Ascending aorta (tissue), 2 donors: ENCODE measurements around the gene FRMD4B. TPM values are rescaled to one million over a fixed set of nuclear protein-coding genes. Genes with fewer than 3 reads are reported as not detected.

ENCODE experiments used
- DNase-seq, 2 donors: peaks; one replicate each; pipeline ENCODE4 v3.0.0-alpha.2; 2019; ENCODE audit warnings: low spot score in 2 of 2
- H3K27ac ChIP-seq, 2 donors: fragments of 200-600 bp; sonication (generic); one replicate each; pipeline ENCODE4 v1.5.1; 2016 to 2017; ENCODE audit warnings: mild to moderate bottlenecking in 1 of 2
- H3K27me3 ChIP-seq: fragments of 200-600 bp; sonication (generic); one replicate; pipeline ENCODE4 v1.5.1; 2017
- H3K36me3 ChIP-seq, 2 donors: fragments of 200-600 bp; sonication (generic); one replicate each; pipeline ENCODE4 v1.5.1; 2016
- H3K4me1 ChIP-seq, 2 donors: fragments of 200-600 bp; sonication (generic); one replicate each; pipeline ENCODE4 v1.5.1; 2016 to 2017; ENCODE audit warnings: mild to moderate bottlenecking in 1 of 2
- H3K4me3 ChIP-seq, 2 donors: fragments of 200-600 bp; sonication (generic); one replicate each; pipeline ENCODE4 v1.5.1; 2016 to 2017; ENCODE audit warnings: mild to moderate bottlenecking in 1 of 2
- H3K9me3 ChIP-seq, 2 donors: fragments of 200-600 bp; sonication (generic); one replicate each; pipeline ENCODE4 v1.5.1; 2016
- CTCF ChIP-seq, 3 experiments: fragments of 200-600 bp in 2 of 3; fragments of 450-650 bp in 1 of 3; sonication (generic) in 2 of 3; IDR thresholded peaks; one replicate each; pipeline ENCODE4 v1.5.1; 2016 to 2019; ENCODE audit warnings: antibody characterized with exemption in 3 of 3, mild to moderate bottlenecking in 1 of 3, moderate library complexity in 1 of 3
- intact Hi-C: fragments of 100-400 bp; cut with DNase I; formaldehyde crosslinking; loops from one replicate; pipeline ENCODE4 v1.15.1; 2023
- total RNA-seq: library from RNA; depleted of rRNA; stranded (reverse); fragments of >200 nt; gene quantifications from one replicate; pipeline ENCODE4 v1.1.0, GENCODE V29; 2016

Gene FRMD4B
- total RNA-seq, 1 donor from 2014 or later = 13.5 TPM

- Histone ChIP-seq H3K27me3 (no peaks in the 10 kb centered on the region), H3K27ac (no peak overlapping the region), H3K4me1 (no peaks in the 10 kb centered on the region), H3K36me3 (peaks cover 0 to 4% of the 10 kb centered on the region in 2 donors), H3K9me3 (no peaks in the 10 kb centered on the region), H3K4me3 (no peak overlapping the region)
- intact Hi-C loops = no loop called here
- TF ChIP-seq CTCF (IDR thresholded peaks at IDR 0.05) = no peak
- DNase-seq = no peak
Observed at GRCh38 chr3:69214241-69214640, 171.6 kb downstream of the FRMD4B start.

GRCh38 chr3:69212411-69213160, 173.3 kb downstream of the FRMD4B start:
- intact Hi-C loops = no loop called here
- H3K9me3 ChIP-seq = no peaks in the 10 kb centered on the region
- H3K4me3 ChIP-seq = no peak overlapping the region
- DNase-seq = no peak
- no peaks in the 10 kb centered on the region for H3K4me1 ChIP-seq
- no peak overlapping the region for H3K27ac ChIP-seq
- no peaks in the 10 kb centered on the region for H3K27me3 ChIP-seq
- no peak for TF ChIP-seq CTCF (IDR thresholded peaks at IDR 0.05)
- H3K36me3 ChIP-seq = peaks cover 0 to 4% of the 10 kb centered on the region in 2 donors

- no peak for DNase-seq
- H3K4me3 ChIP-seq = no peak overlapping the region
- no peaks in the 10 kb centered on the region for H3K9me3 ChIP-seq
- no peaks in the 10 kb centered on the region for H3K27me3 ChIP-seq
- intact Hi-C loops = no loop called here
- no peaks in the 10 kb centered on the region for H3K4me1 ChIP-seq
- H3K27ac ChIP-seq = no peak overlapping the region
- no peak for TF ChIP-seq CTCF (IDR thresholded peaks at IDR 0.05)
- H3K36me3 ChIP-seq = no peaks in the 10 kb centered on the region
Observed at GRCh38 chr3:69210068-69210730, 175.7 kb downstream of the FRMD4B start.

- H3K9me3 ChIP-seq = no peaks in the 10 kb centered on the region
- H3K27ac ChIP-seq = no peak overlapping the region
- H3K36me3 ChIP-seq = no peaks in the 10 kb centered on the region
- intact Hi-C loops = no loop called here
- DNase-seq = no peak
- TF ChIP-seq CTCF (IDR thresholded peaks at IDR 0.05) = no peak
- no peaks in the 10 kb centered on the region for H3K27me3 ChIP-seq
- no peak overlapping the region for H3K4me3 ChIP-seq
- H3K4me1 ChIP-seq = no peaks in the 10 kb centered on the region
Observed at GRCh38 chr3:69209413-69209812, 176.5 kb downstream of the FRMD4B start.

GRCh38 chr3:69207031-69207430, 178.9 kb downstream of the FRMD4B start:
- no peaks in the 10 kb centered on the region for H3K27me3 ChIP-seq
- TF ChIP-seq CTCF (IDR thresholded peaks at IDR 0.05) = no peak
- intact Hi-C loops = no loop called here
- no peak overlapping the region for H3K4me3 ChIP-seq
- DNase-seq = no peak
- no peak overlapping the region for H3K27ac ChIP-seq
- no peaks in the 10 kb centered on the region for H3K36me3 ChIP-seq
- H3K4me1 ChIP-seq = no peaks in the 10 kb centered on the region
- no peaks in the 10 kb centered on the region for H3K9me3 ChIP-seq
